Hepatocyte (in vitro differentiated cells): ENCODE measurements around the gene KIF5B.

ENCODE experiments used
- CTCF ChIP-seq: fragments of 200-600 bp; sonication (generic); IDR thresholded peaks from 2 replicates; pipeline ENCODE4 v1.5.1; 2016; ENCODE audit warnings: antibody characterized with exemption, mild to moderate bottlenecking; ENCODE audit not compliant: poor library complexity
- EZH2phosphoT487 ChIP-seq: fragments of 200-600 bp; sonication (generic); IDR thresholded peaks from one replicate; pipeline ENCODE4 v1.6.1; 2018; ENCODE audit warnings: antibody characterized with exemption, mild to moderate bottlenecking, low read depth, moderate library complexity; ENCODE audit not compliant: unreplicated experiment, severe bottlenecking

- TF ChIP-seq CTCF: no peak
- no peak for TF ChIP-seq EZH2phosphoT487
These were observed 23.1 kb downstream of the KIF5B start for GRCh38 chr10:32033171-32033570.
